Epithelial cell of proximal tubule (primary cell): ENCODE data around the gene INO80E. TPM values are rescaled to one million over a fixed set of nuclear protein-coding genes. Genes with fewer than 3 reads are reported as not detected.

Experiments
- DNase-seq: peaks from one replicate; pipeline ENCODE4 v3.0.0-alpha.2; 2011; ENCODE audit warnings: low read depth
- H3K4me3 ChIP-seq: 2 replicates; pipeline ENCODE4 v1.5.1; 2011; ENCODE audit warnings: low read depth, mild to moderate bottlenecking, low read length
- total RNA-seq: library from RNA; depleted of rRNA; stranded (reverse); fragments of >200 nt; gene quantifications from 2 replicates; pipeline ENCODE4 v1.2.3, GENCODE V29; 2015
- TF ChIP-seq, protein P1 (sequence below): conservative IDR thresholded peaks from 2 replicates; pipeline ENCODE4 v1.5.1; 2012; ENCODE audit warnings: low read depth, mild to moderate bottlenecking, low read length

INO80E gene
- total RNA-seq, 1 donor from 2014 or later: 86.9 TPM

DNA sequence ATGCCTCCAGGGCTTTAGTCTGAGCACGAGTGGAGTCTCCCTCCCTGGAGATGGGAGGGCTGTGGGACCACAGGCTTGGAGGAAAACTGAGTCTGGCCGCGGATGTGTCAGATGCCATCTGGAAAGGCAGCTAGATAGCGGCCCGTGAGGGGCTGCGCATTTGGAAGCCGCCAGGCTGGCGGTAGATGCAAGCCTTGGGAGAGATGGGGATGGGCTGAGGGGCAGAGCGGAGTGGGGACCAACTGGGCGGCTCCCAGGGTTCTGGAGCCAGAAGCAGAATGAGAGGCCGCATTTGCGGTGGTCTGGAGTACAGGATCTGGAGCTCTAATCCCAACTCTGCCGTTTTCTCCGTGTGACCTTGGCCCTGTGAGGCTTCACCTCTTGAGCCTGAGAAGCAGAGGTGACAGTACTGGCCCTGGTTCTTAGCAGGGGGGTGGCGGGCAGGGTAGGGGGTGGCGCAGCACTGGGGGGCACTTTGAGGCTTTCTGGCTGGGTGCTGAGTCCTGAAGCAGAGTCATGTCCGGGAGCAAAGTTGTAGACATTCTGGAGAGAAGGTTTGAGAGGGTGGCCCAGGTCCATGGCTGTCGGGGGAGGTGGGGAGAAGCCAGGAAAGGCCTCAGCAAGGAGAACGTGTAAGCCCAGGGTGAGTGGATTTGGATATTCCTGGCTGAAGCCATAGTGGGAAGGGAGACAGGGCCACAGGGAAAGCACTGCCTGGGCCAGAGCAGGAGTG, 6.7 kb downstream of the INO80E start:
- H3K4me3 ChIP-seq: no peak overlapping the region
- TF ChIP-seq, protein P1, sequence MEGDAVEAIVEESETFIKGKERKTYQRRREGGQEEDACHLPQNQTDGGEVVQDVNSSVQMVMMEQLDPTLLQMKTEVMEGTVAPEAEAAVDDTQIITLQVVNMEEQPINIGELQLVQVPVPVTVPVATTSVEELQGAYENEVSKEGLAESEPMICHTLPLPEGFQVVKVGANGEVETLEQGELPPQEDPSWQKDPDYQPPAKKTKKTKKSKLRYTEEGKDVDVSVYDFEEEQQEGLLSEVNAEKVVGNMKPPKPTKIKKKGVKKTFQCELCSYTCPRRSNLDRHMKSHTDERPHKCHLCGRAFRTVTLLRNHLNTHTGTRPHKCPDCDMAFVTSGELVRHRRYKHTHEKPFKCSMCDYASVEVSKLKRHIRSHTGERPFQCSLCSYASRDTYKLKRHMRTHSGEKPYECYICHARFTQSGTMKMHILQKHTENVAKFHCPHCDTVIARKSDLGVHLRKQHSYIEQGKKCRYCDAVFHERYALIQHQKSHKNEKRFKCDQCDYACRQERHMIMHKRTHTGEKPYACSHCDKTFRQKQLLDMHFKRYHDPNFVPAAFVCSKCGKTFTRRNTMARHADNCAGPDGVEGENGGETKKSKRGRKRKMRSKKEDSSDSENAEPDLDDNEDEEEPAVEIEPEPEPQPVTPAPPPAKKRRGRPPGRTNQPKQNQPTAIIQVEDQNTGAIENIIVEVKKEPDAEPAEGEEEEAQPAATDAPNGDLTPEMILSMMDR: no peak
- DNase-seq: no peak

GRCh38 chr16:30003670-30004423, 7.8 kb downstream of the INO80E start:
- no peak for DNase-seq
- TF ChIP-seq, protein P1: no peak
- no peak overlapping the region for H3K4me3 ChIP-seq

GRCh38 chr16:30004424-30004776, 8.4 kb downstream of the INO80E start:
- no peak overlapping the region for H3K4me3 ChIP-seq
- TF ChIP-seq, protein P1: no peak
- no peak for DNase-seq

- DNase-seq: no peak
- H3K4me3 ChIP-seq: no peak overlapping the region
- TF ChIP-seq, protein P1: no peak
These were observed 8.8 kb downstream of the INO80E start for GRCh38 chr16:30004811-30005242.

DNA sequence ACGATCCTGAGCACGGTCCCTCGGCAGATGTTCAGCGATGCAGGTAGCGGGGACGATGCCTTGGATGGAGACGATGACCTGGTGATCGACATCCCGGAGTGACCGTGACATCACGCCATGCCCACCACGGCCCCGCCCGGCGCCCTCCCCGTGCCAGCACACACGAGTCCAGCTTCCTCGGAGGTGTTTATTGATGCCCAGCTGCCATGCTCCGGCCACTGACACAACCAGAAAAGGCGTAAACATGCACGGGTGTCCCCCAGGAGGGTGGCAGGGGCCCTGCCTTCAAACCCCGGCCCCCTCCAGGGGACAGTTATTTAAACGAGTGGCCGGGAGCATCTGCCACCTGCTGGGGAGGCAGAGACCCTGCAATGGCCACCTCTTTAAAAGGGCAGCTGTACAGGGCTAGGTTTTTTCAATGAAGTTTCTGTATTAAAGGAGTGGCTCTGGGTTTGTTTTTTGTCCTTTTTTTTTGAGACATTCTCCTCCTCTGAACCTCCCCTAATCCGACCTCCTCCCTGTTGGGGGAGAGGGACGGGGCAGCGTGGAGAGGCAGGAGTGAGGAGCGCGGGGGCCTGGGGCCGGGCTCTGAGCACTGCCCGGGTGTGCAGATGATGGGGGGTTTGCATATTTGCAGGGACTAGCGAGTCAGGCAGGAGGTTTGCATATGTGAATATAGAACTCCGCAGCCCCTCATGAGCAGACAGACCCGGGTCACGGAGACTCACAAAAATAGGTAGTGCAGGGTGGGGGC, 9.5 kb downstream of the INO80E start:
- no peak overlapping the region for H3K4me3 ChIP-seq
- no peak for DNase-seq
- TF ChIP-seq, protein P1: peak; percentile 82

DNA sequence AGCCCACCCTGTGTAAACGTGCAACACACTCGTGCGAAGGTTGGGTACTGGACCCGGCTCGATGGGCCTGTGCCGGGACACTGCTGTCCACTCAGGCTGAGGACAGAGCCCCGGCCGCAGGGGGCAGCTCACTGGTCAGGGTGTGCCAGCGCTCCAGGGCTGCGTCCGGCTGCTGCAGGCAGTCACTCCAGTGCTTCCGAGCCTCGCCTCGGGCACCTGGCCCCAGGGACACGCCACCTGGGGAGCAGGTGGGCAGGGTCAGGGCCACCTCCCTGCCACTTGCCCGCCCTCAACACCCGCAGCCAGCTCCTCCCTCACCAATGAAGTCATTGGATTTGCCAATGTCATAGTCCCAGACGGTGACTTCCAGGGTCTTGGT, 10.0 kb downstream of the INO80E start:
- TF ChIP-seq, protein P1: no peak
- no peak overlapping the region for H3K4me3 ChIP-seq
- no peak for DNase-seq
